ENCODE results near the gene SLC19A1.

Gene SLC19A1

DNA sequence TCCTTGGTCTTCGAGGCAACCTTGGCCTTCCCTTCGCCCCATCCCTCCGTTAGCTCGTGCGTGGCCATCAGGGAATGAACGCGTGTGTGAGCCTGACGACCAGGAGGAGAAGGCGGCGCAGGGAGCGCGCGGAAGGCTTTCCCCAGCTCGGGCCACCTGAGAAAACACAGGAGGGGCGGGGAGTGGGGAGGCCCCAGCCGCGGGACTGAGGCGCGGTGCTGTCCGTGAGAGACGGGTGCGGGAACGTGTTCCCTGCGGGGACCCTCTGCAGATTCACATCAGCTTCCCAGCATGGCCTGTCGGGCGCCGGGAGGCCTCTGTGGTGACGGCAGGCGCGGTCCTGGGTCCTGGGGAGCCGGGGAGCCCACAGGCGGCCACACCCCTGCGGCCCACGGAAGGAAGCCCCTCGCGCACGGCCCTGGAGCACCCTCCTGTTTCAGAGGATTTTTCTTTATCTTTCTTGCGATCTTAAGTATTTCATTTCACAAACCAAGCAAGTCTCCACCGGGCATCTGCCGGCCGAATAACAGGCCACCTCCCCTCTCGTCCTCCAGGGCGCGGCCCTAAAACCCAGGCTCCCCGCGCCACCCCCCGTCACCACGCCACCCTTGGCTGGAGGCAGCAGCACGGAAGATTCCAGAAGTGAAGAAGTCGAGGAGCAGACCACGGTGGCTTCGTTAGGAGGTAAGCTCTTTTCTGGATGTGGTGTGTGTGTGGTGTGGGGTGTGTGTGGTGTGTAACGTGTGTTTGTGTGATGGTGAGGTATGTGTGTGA, 66.3 kb downstream of the SLC19A1 start:
- H2AFZ ChIP-seq = no peak overlapping the region
- H3K4me3 ChIP-seq (ENCODE audit: low read depth, low read length) = no peak overlapping the region
- no peak overlapping the region for H3K27ac ChIP-seq
- H3K4me1 ChIP-seq = no peaks in the 10 kb centered on the region
- H3K27me3 ChIP-seq (ENCODE audit: control insufficient read depth, insufficient read depth, low read length) = no peaks in the 10 kb centered on the region
- no peaks in the 10 kb centered on the region for H3K79me2 ChIP-seq
- no peak overlapping the region for H3K4me2 ChIP-seq (ENCODE audit: low read length)
- TF ChIP-seq, protein P1, sequence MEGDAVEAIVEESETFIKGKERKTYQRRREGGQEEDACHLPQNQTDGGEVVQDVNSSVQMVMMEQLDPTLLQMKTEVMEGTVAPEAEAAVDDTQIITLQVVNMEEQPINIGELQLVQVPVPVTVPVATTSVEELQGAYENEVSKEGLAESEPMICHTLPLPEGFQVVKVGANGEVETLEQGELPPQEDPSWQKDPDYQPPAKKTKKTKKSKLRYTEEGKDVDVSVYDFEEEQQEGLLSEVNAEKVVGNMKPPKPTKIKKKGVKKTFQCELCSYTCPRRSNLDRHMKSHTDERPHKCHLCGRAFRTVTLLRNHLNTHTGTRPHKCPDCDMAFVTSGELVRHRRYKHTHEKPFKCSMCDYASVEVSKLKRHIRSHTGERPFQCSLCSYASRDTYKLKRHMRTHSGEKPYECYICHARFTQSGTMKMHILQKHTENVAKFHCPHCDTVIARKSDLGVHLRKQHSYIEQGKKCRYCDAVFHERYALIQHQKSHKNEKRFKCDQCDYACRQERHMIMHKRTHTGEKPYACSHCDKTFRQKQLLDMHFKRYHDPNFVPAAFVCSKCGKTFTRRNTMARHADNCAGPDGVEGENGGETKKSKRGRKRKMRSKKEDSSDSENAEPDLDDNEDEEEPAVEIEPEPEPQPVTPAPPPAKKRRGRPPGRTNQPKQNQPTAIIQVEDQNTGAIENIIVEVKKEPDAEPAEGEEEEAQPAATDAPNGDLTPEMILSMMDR (IDR thresholded peaks at IDR 0.05) = no peak
- H3K9me3 ChIP-seq (ENCODE audit: control insufficient read depth, low read length) = no peaks in the 10 kb centered on the region
- no peaks in the 10 kb centered on the region for H3K36me3 ChIP-seq (ENCODE audit: control insufficient read depth, insufficient read depth, low read length)
- H3K9ac ChIP-seq = no peak overlapping the region

DNA sequence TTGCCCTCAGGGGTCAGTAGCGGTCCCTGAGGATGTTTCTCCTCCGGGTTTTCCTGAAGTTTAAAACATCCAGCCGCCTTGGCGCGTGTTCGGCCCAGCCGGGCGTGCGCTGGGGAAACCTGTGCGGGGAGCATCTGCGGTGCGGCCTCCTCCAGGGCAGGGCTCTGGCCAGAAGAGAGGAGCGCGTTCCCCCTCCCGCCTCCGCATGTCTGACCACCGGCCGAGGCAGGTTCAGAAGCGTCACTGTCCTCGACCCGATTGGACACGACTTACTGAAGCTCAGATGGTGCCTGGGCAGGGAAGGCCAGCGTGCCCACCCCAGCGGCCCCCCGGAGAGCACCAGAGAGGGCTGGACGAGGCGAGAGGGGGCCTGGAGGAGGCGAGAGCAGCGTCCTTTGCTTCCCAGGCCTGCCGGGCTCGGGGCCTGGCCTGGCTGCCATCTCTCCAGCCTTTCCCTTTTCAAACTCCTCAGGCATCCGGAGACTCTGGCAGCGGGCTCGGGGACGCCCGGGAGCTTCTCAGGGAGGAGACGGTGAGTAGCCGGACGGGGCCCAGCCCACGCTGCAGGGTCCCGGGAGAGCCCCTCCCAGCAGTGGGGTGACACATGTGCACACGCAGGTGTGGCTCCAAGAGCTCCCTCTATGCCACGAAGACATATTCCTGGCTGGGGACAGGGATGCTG, 67.1 kb downstream of the SLC19A1 start:
- no peak overlapping the region for H3K4me3 ChIP-seq (ENCODE audit: low read depth, low read length)
- TF ChIP-seq, protein P1 (IDR thresholded peaks at IDR 0.05) = no peak
- no peak overlapping the region for H3K9ac ChIP-seq
- no peaks in the 10 kb centered on the region for H3K36me3 ChIP-seq (ENCODE audit: control insufficient read depth, insufficient read depth, low read length)
- H2AFZ ChIP-seq = no peak overlapping the region
- H3K9me3 ChIP-seq (ENCODE audit: control insufficient read depth, low read length) = no peaks in the 10 kb centered on the region
- no peaks in the 10 kb centered on the region for H3K4me1 ChIP-seq
- no peaks in the 10 kb centered on the region for H3K79me2 ChIP-seq
- no peak overlapping the region for H3K27ac ChIP-seq
- H3K4me2 ChIP-seq (ENCODE audit: low read length) = no peak overlapping the region
- H3K27me3 ChIP-seq (ENCODE audit: control insufficient read depth, insufficient read depth, low read length) = no peaks in the 10 kb centered on the region

DNA sequence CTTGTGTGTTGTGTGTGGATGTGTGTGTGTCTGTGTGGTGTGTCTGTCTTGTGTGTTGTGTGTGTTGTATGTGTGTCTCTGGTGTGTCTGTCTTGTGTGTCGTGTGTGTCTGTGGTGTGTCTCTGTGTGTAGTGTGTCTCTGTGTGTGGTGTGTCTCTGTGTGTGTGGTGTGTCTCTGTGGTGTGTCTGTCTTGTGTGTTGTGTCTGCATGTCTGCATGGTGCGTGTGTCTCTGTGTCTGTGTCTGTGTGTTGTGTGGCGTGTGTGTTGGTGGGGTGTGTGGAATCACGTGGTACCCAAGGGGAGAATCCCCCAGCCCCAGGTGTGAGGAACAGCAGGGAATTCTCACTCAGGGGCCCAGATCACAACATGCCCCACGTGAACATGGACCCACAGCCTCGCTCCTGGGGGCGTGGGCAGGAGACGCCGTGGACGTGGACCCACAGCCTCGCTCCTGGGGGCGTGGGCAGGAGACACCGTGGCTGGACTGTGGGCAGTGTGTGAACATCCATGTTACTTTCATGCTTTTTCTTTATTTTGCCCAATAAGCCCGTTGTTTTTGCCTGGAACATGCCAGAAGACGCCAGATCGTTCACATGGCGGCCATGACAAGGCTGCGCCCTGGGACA, 67.8 kb downstream of the SLC19A1 start:
- Histone ChIP-seq H3K79me2 (no peaks in the 10 kb centered on the region), H3K27ac (no peak overlapping the region), H2AFZ (no peak overlapping the region), H3K4me3 (ENCODE audit: low read depth, low read length) (no peak overlapping the region), H3K9me3 (ENCODE audit: control insufficient read depth, low read length) (no peaks in the 10 kb centered on the region), H3K9ac (no peak overlapping the region), H3K27me3 (ENCODE audit: control insufficient read depth, insufficient read depth, low read length) (no peaks in the 10 kb centered on the region), H3K4me1 (no peaks in the 10 kb centered on the region), H3K36me3 (ENCODE audit: control insufficient read depth, insufficient read depth, low read length) (no peaks in the 10 kb centered on the region), H3K4me2 (ENCODE audit: low read length) (no peak overlapping the region)
- TF ChIP-seq, protein P1 (IDR thresholded peaks at IDR 0.05) = no peak

DNA sequence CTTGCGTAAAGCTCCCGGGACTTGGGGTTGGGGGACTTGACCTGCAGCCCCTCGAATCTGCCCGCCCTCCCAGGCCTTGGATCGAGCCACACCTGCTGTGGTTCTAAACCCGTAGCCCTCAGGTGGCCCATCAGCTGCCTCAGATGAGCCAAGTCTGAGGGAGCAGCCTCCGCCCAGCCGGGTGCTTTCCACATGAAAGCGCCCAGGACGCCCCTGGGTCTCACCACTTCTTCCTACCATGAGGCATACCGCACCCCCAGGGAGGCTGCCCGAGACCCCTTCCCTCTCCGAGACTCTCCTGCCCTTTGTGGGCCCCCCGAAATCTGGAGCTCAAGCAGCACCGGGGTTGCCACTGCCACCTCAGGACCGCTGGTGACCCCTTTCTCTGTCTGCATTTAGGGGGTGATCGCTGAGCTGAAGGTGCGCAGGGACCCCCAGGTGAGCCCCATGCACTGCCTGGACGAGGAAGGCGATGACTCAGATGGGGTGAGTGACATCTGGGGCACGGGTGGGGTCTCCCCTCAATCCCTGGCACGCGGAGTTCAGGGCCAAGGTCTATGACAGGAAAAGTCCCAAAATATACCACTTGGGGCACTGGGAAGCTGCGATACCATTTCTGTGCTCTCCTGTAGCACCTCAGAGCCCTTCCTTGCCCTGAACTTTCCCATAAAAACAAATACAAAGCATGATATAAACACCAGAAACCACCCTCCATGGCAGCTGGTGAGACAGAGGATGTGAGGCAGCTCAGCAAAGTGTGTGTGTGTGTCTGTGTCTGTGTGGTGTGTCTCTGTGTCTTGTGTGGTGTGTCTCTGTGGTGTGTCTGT, 68.5 kb downstream of the SLC19A1 start:
- Histone ChIP-seq H3K27ac (no peak overlapping the region), H3K9me3 (ENCODE audit: control insufficient read depth, low read length) (no peaks in the 10 kb centered on the region), H3K4me3 (ENCODE audit: low read depth, low read length) (no peak overlapping the region), H2AFZ (no peak overlapping the region), H3K4me1 (no peaks in the 10 kb centered on the region), H3K4me2 (ENCODE audit: low read length) (no peak overlapping the region), H3K27me3 (ENCODE audit: control insufficient read depth, insufficient read depth, low read length) (no peaks in the 10 kb centered on the region), H3K9ac (no peak overlapping the region), H3K36me3 (ENCODE audit: control insufficient read depth, insufficient read depth, low read length) (no peaks in the 10 kb centered on the region), H3K79me2 (no peaks in the 10 kb centered on the region)
- TF ChIP-seq, protein P1 (IDR thresholded peaks at IDR 0.05) = no peak
